ENCODE measurements around the gene TGFA. TPM values are rescaled to one million over a fixed set of nuclear protein-coding genes. Genes with fewer than 3 reads are reported as not detected.
A peak's percentile ranks its signal among the peaks of the same experiment; 100 is the strongest.

The TGFA gene
- total and polyA plus RNA-seq, 8 donors = 0.33 to 15.6 (median 0.73) TPM

DNA sequence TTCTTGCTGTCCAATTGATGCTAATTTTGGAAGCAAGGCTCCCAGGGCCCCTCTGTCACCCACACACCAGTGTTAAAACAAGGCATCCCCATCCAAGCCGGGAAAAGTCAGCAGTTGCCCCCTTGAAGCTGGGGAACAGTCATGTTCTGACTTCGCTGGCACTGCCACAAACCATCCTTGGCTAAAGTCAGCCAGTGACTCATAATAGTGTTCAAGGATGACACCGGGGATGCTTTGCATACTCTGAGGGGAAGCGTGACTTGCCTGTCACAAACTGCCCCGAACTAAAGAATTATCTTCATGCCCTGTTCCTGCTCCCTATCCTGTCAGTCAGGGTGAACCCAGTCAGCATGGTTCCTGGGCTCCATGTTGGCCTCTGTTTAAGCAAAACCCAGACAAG is 37.0 kb downstream of the TGFA start:
- Histone ChIP-seq H3K4me1 (peaks cover 3 to 49% of the 10 kb centered on the region in 2 donors), H3K36me3 (no peaks in the 10 kb centered on the region), H3K27ac (peak overlapping the region in 1 of 2 donors; percentile 94), H3K4me3 (no peak overlapping the region), H3K9me3 (no peaks in the 10 kb centered on the region), H3K27me3 (no peaks in the 10 kb centered on the region)
- TF ChIP-seq CTCF (IDR thresholded peaks at IDR 0.05) = no peak
- intact Hi-C loops (cut with DNase I) = no loop called here
- ATAC-seq (peak; percentile 52), DNase-seq (no peak)

DNA sequence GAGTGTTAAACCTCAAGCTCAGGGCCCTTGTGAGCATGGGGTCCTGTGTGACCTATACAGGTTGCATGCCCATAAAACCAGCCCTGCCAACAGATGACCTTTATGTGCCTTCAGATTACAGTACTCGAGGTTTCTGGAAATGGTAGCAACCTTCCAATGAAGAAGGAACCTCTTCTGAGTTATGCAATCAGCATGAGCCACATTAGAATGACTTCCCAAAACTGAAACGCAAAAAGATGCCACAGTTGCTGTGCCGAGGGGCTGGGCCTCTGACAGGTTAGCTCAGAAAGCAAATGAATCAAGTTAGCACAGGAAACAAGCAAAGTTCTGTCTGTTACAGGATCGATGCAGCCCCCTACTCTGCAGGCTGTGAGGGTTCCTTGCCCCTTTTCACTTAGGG is 37.7 kb downstream of the TGFA start:
- Histone ChIP-seq H3K4me3 (no peak overlapping the region), H3K36me3 (no peaks in the 10 kb centered on the region), H3K4me1 (peaks cover 3 to 49% of the 10 kb centered on the region in 2 donors), H3K9me3 (no peaks in the 10 kb centered on the region), H3K27me3 (no peaks in the 10 kb centered on the region), H3K27ac (peak overlapping the region in 1 of 2 donors; percentile 94)
- intact Hi-C loops (cut with DNase I) = no loop called here
- peak; percentile 57 for ATAC-seq
- no peak for TF ChIP-seq CTCF (IDR thresholded peaks at IDR 0.05)
- DNase-seq = no peak

GRCh38 chr2:70514612-70515055 is 39.0 kb downstream of the TGFA start:
- peak; percentile 64 for ATAC-seq
- peaks cover 3 to 60% of the 10 kb centered on the region in 2 donors for H3K4me1 ChIP-seq
- DNase-seq = peak in 3 of 4 donors; percentile 51 to 83 (median 63)
- intact Hi-C loops (cut with DNase I) = no loop called here
- no peak overlapping the region for H3K4me3 ChIP-seq
- no peak for TF ChIP-seq CTCF (IDR thresholded peaks at IDR 0.05)
- H3K9me3 ChIP-seq = no peaks in the 10 kb centered on the region
- H3K27ac ChIP-seq = no peak overlapping the region
- H3K36me3 ChIP-seq = no peaks in the 10 kb centered on the region
- no peaks in the 10 kb centered on the region for H3K27me3 ChIP-seq

DNA sequence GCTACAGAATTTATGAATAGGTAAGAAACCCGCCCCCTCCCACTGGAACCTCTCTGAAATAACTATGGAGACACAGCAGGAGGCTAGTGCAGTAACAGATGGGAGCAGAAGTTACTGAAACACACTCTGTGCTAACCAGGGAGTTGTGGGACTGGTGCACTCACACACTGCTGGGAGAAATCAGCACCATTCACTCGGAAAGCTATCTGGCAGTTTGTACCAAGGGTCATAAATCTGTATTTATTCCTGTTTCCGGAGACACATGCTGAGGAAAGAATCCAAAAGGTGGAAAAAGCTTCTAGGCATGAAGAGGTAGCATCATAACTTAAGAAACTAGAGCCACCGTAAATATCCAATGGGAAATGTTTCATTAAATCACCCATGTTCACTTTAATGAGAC is 39.9 kb downstream of the TGFA start:
- intact Hi-C loops (cut with DNase I) = no loop called here
- DNase-seq (no peak), ATAC-seq (no peak)
- no peaks in the 10 kb centered on the region for H3K27me3 ChIP-seq
- H3K4me1 ChIP-seq = peaks cover 3 to 61% of the 10 kb centered on the region in 2 donors
- no peak for TF ChIP-seq CTCF (IDR thresholded peaks at IDR 0.05)
- no peaks in the 10 kb centered on the region for H3K9me3 ChIP-seq
- H3K36me3 ChIP-seq = no peaks in the 10 kb centered on the region
- H3K4me3 ChIP-seq = no peak overlapping the region
- H3K27ac ChIP-seq = no peak overlapping the region

- intact Hi-C loops (cut with DNase I) = no loop called here
- H3K4me3 ChIP-seq = no peak overlapping the region
- no peak for DNase-seq
- no peaks in the 10 kb centered on the region for H3K9me3 ChIP-seq
- no peak for TF ChIP-seq CTCF (IDR thresholded peaks at IDR 0.05)
- ATAC-seq = no peak
- H3K4me1 ChIP-seq = peaks cover 3 to 50% of the 10 kb centered on the region in 2 donors
- no peaks in the 10 kb centered on the region for H3K36me3 ChIP-seq
- no peak overlapping the region for H3K27ac ChIP-seq
- no peaks in the 10 kb centered on the region for H3K27me3 ChIP-seq
These were observed 41.5 kb downstream of the TGFA start for GRCh38 chr2:70511971-70512729.

All from left lung (tissue), 10 donors.